Endothelial cell of umbilical vein (primary cell): Measurements from ENCODE around the gene STAT5B. TPM values are rescaled to one million over a fixed set of nuclear protein-coding genes. Genes with fewer than 3 reads are reported as not detected.

Source experiments
- BruUV-seq: library from RNA; stranded (reverse); fragments of 400-500 nt; replicated peaks from 2 replicates; lab custom pipeline; 2021; lab: Mats Ljungman, UMichigan
- CTCF ChIA-PET: fragments of 300-600, 350-600 bp; sonication (Branson Sonifier 250); formaldehyde crosslinking; loops from one replicate; lab custom pipeline; 2021; ENCODE audit warnings: antibody characterized with exemption, inconsistent platforms; lab: Charles Lee
- POLR2A ChIA-PET: fragments of 300-600, 350-600 bp; sonication (Branson Sonifier 250); formaldehyde crosslinking; loops from one replicate; lab custom pipeline; 2021; ENCODE audit warnings: antibody characterized with exemption, inconsistent platforms; lab: Charles Lee
- DNase-seq: peaks from one replicate; pipeline ENCODE4 v3.0.0-alpha.2; 2011; ENCODE audit warnings: low read depth, low spot score
- FAIRE-seq: peaks from 2 replicates; lab custom pipeline; 2011; peaks lifted over from hg19 to GRCh38; lab: Jason Lieb, UNC
- H2AFZ ChIP-seq: 2 replicates; pipeline ENCODE4 v1.6.0; 2012; ENCODE audit warnings: low read depth, low read length, control low read depth, inconsistent platforms
- H3K27ac ChIP-seq: 2 replicates; pipeline ENCODE4 v1.5.1; 2011; ENCODE audit warnings: low read depth, mild to moderate bottlenecking, control low read depth, low read length, moderate library complexity; ENCODE audit not compliant: insufficient read depth
- H3K27me3 ChIP-seq, 2 experiments: 2 replicates each; pipeline versions ENCODE4 v1.6.0 to v1.6.1; 2011; ENCODE audit warnings: low read length in 2 of 2, mixed read lengths in 1 of 2; ENCODE audit not compliant: control insufficient read depth in 2 of 2, insufficient read depth in 2 of 2
- H3K36me3 ChIP-seq, 2 experiments: 2 replicates in 1 of 2; 3 replicates in 1 of 2; pipeline ENCODE4 v1.5.1; 2011; ENCODE audit warnings: low read length in 2 of 2, mild to moderate bottlenecking in 1 of 2, moderate library complexity in 1 of 2; ENCODE audit not compliant: control insufficient read depth in 2 of 2, insufficient read depth in 2 of 2; ENCODE audit errors: extremely low read depth in 1 of 2
- H3K4me1 ChIP-seq: 3 replicates; pipeline ENCODE4 v1.5.1; 2011; ENCODE audit warnings: mild to moderate bottlenecking, low read length; ENCODE audit not compliant: control insufficient read depth, insufficient read depth; ENCODE audit errors: extremely low read depth
- H3K4me2 ChIP-seq: 2 replicates; pipeline ENCODE4 v1.6.1; 2011; ENCODE audit warnings: low read length, control low read depth, mixed read lengths; ENCODE audit not compliant: insufficient read depth
- H3K4me3 ChIP-seq, 3 experiments: fragments of 200-600 bp in 1 of 3; sonication (generic), shearing (Covaris generic) in 1 of 3; replicated peaks in 1 of 3; 2 replicates each; pipeline ENCODE4 v1.5.1; 2011 to 2016; ENCODE audit warnings: control low read depth in 3 of 3, low read length in 3 of 3, mild to moderate bottlenecking in 2 of 3, inconsistent platforms in 1 of 3, low read depth in 1 of 3, moderate library complexity in 1 of 3; ENCODE audit not compliant: insufficient read depth in 1 of 3
- H3K79me2 ChIP-seq: 2 replicates; pipeline ENCODE4 v1.6.0; 2012; ENCODE audit warnings: low read length, inconsistent platforms; ENCODE audit not compliant: control insufficient read depth, insufficient read depth
- H3K9ac ChIP-seq: replicated peaks from 2 replicates; pipeline ENCODE3; 2011; ENCODE audit warnings: low read length, control low read depth; ENCODE audit not compliant: insufficient read depth; ENCODE audit errors: extremely low read depth
- H3K9me1 ChIP-seq: replicated peaks from 3 replicates; pipeline ENCODE4 v1.6.0; 2011; ENCODE audit warnings: mild to moderate bottlenecking, low read length; ENCODE audit not compliant: control insufficient read depth, insufficient read depth; ENCODE audit errors: extremely low read depth
- H3K9me3 ChIP-seq: replicated peaks from 2 replicates; pipeline ENCODE4 v1.5.1; 2012; ENCODE audit warnings: low read length, inconsistent platforms; ENCODE audit not compliant: control insufficient read depth, insufficient read depth
- H4K20me1 ChIP-seq: replicated peaks from 2 replicates; pipeline ENCODE3; 2011; ENCODE audit warnings: mild to moderate bottlenecking, low read length; ENCODE audit not compliant: control insufficient read depth, insufficient read depth; ENCODE audit errors: extremely low read depth
- CTCF ChIP-seq, 2 donors: IDR thresholded peaks; 1 replicate in 1 of 2; 2 replicates in 1 of 2; pipeline ENCODE4 v1.5.1; 2011; ENCODE audit warnings: low read length in 2 of 2, mild to moderate bottlenecking in 2 of 2, moderate library complexity in 2 of 2, control low read depth in 1 of 2, inconsistent platforms in 1 of 2, low read depth in 1 of 2; ENCODE audit not compliant: insufficient read depth in 1 of 2; ENCODE audit errors: extremely low read depth in 1 of 2
- EZH2 ChIP-seq: IDR thresholded peaks from 2 replicates; pipeline ENCODE4 v1.6.1; 2012; ENCODE audit warnings: borderline replicate concordance, low read depth, mild to moderate bottlenecking, moderate library complexity, low read length, inconsistent platforms; ENCODE audit not compliant: severe bottlenecking
- FOS ChIP-seq: IDR thresholded peaks from 2 replicates; pipeline ENCODE4 v1.6.1; 2011; ENCODE audit warnings: mild to moderate bottlenecking, low read length, moderate library complexity, borderline replicate concordance; ENCODE audit not compliant: insufficient read depth
- GATA2 ChIP-seq: IDR thresholded peaks from 2 replicates; pipeline ENCODE4 v1.7.0; 2011; ENCODE audit warnings: low read depth, mild to moderate bottlenecking, moderate library complexity, mixed read lengths, low read length; ENCODE audit not compliant: insufficient read length, insufficient read depth
- JUN ChIP-seq: IDR thresholded peaks from 2 replicates; pipeline ENCODE4 v1.6.1; 2011; ENCODE audit warnings: borderline replicate concordance, low read depth; ENCODE audit not compliant: insufficient read length, insufficient read depth
- MAX ChIP-seq: IDR thresholded peaks from 2 replicates; pipeline ENCODE4 v1.6.1; 2011; ENCODE audit not compliant: insufficient read depth, insufficient read length
- MYC ChIP-seq: IDR thresholded peaks from one replicate; pipeline ENCODE4 v1.6.1; 2011; ENCODE audit warnings: mild to moderate bottlenecking, low read depth, low read length
- POLR2A ChIP-seq: IDR thresholded peaks from 2 replicates; pipeline ENCODE4 v1.6.1; 2012; ENCODE audit warnings: low read depth, mild to moderate bottlenecking, control low read depth, low read length
- POLR2AphosphoS5 ChIP-seq: IDR thresholded peaks from 2 replicates; pipeline ENCODE4 v1.6.1; 2012; ENCODE audit warnings: low read depth, mild to moderate bottlenecking, control low read depth, low read length, moderate library complexity; ENCODE audit not compliant: insufficient read depth
- dilution Hi-C: fragments of 300-500 bp; cut with MboI; formaldehyde crosslinking; loops from one replicate; pipeline ENCODE4 v1.15.0; 2019; ENCODE audit warnings: low sequenced_read_pairs; ENCODE audit not compliant: extremely low pct_ligation_motif_present
- intact Hi-C: fragments of 100-400 bp; cut with micrococcal nuclease; formaldehyde crosslinking; loops from one replicate; pipeline ENCODE4 v1.10.0; 2022
- polyA plus RNA-seq, 4 experiments: library from polyadenylated mRNA; depleted of rRNA in 3 of 4; stranded (reverse) in 3 of 4; unstranded in 1 of 4; fragments of >200 nt; gene quantifications; 2 replicates each; pipeline versions ENCODE4 v1.2.1 to v1.2.3, GENCODE V29; 2011 to 2012; ENCODE audit warnings: missing spikeins in 1 of 4
- total RNA-seq: library from RNA; stranded (reverse); gene quantifications from 2 replicates; pipeline ENCODE4 v1.2.3, GENCODE V29; 2021

The STAT5B gene
- total and polyA plus RNA-seq, 2 donors (not counting 3 experiments of a cell fraction or from before 2014, with no cell fraction given) = 43.3 to 53.7 TPM

- H3K27me3 ChIP-seq = no peaks in the 10 kb centered on the region
- no peak overlapping the region for H3K9ac ChIP-seq
- H3K4me1 ChIP-seq = peaks cover 13% of the 10 kb centered on the region
- TF ChIP-seq MAX (no peak), GATA2 (no peak), CTCF (IDR thresholded peaks at IDR 0.05; ENCODE audit: extremely low read depth in 1 of 2, insufficient read depth in 1 of 2, low read depth in 1 of 2, low read length in 2 of 2) (no peak), JUN (no peak), POLR2A (no peak), EZH2 (no peak), FOS (no peak), MYC (no peak), POLR2AphosphoS5 (no peak)
- peaks cover 4% of the 10 kb centered on the region for H4K20me1 ChIP-seq
- DNase-seq = no peak
- H3K9me3 ChIP-seq = no peaks in the 10 kb centered on the region
- H3K9me1 ChIP-seq = no peaks in the 10 kb centered on the region
- no peak for FAIRE-seq
- no TSS peak for BruUV-seq
- peak overlapping the region; percentile 66 for H2AFZ ChIP-seq
- intact Hi-C loops (loop anchor here (1.0 kb wide), 2 partner anchors 34 to 39 kb away; partner anchors contain the start of genes GHDC and KAT2A), dilution Hi-C loops (no loop called here)
- POLR2A ChIA-PET = no interaction called here
- peaks cover 0 to 6% of the 10 kb centered on the region in 2 experiments for H3K36me3 ChIP-seq
- no peak overlapping the region for H3K27ac ChIP-seq
- H3K4me2 ChIP-seq = peak overlapping the region; percentile 69
- peaks cover 40% of the 10 kb centered on the region for H3K79me2 ChIP-seq
- H3K4me3 ChIP-seq = peak overlapping the region; percentile 46 to 100 (median 67)
- CTCF ChIA-PET = interaction anchor here (1.4 kb wide), 1 partner anchor 26 kb away, joined by 4 read pairs; the partner anchor contains the start of gene KCNH4
Observed at GRCh38 chr17:42155614-42156045, 120.6 kb downstream of the STAT5B start.
